GM19467 (cell line): ENCODE results near the gene HOXA6.

Experiments
- ATAC-seq: cut with Tn5 transposase; IDR thresholded peaks from one replicate; pipeline ENCODE4 v1.9.1; 2021; ENCODE audit warnings: mild to moderate bottlenecking, moderate library complexity; ENCODE audit not compliant: unreplicated experiment

Gene HOXA6

GRCh38 chr7:27141137-27141922 is 6.2 kb downstream of the HOXA6 start:
- ATAC-seq: no peak

DNA sequence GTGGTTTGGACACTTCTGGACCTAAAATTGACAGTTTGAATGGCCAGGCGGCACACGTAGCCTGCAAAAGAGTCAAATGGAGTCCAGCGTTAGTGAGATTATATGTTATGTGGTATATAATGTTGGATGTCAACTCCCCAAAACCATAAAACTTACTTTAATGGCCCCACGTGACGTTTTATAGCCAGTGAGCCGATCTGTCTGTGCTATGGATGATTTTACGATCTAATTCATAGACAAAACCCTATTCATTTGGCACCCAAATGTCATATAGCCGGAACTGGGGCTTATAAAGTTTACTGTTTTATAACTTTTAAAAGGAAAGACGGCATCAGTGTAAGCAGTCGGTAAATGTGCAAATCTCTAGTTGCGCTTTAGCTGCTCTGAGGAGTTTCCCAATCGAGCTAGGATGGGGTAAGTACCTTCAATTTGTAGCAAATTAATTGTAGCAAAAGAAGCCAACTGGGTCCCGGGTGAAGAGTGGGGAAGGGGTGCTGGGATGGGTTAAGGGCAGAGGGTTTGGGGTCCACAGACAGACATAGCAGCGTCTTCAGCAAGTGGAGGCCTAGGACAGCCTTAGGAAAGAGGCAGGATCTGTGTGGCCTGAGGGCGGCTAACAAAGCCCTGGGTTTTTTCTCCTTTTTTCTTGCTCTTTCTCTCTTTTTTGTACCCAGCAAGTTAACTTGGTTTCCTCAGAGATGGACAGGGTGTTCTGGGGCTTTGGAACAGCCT is 7.3 kb downstream of the HOXA6 start:
- no peak for ATAC-seq

DNA sequence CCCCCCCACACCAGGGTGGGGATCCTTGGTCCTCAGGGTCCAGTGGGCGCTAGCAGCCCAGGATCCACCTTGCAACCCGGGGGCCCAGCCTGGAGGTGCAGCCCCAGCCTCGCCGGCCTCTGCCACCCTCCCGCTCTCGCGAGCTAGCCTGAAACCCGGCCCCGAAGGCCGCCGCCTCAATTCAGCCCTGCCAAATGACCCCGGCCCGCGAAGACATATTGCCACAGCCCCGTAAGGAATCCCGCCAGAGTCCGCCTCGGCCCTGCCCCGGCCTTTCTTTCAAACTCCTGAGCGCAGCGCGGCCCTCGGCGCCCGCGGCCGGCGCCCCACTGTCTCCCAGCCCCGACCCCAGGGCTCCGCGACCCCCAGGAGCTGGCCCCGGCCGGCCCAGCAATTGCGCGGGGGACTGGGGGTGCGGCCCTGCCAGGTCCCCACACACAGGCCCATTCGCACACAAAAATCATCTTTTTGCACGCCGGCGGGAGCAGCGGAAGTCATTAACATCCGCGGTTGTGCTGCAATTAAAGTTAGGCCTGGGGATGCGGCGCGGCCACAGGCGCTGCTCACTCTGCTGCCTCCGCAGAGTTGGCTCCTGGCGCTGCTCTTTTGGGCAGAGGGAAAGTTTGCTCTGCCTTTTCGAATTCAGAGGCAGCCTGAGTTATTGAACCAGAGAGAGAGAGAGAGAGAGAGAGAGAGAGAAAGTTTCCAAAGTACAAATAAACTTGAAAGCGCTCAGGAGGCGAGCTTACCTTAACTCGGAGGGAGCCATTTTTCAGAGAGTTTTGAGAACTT is 8.0 kb downstream of the HOXA6 start:
- ATAC-seq: no peak

DNA sequence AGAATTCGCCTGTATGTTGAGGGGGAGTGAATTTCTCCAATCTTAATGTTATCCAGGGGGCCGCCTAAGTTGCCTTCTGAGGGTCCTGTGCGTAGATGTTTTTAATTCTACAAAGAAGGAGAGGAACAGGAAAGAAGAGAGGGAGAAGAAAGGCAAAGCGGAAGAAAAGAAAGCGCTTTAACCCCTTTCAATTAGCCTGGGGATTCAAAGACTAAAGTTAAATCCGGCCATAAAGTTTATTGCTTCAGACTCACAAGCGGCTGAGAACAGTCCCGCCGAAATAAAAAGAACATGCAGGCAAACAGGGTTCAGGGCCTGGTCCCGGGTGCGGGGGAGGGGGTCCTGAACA is 8.6 kb downstream of the HOXA6 start:
- ATAC-seq: no peak

GRCh38 chr7:27138472-27138871 is 9.1 kb downstream of the HOXA6 start:
- no peak for ATAC-seq

GRCh38 chr7:27137640-27138315 is 9.8 kb downstream of the HOXA6 start:
- no peak for ATAC-seq

GRCh38 chr7:27134392-27134791 is 13.2 kb downstream of the HOXA6 start:
- no peak for ATAC-seq

DNA sequence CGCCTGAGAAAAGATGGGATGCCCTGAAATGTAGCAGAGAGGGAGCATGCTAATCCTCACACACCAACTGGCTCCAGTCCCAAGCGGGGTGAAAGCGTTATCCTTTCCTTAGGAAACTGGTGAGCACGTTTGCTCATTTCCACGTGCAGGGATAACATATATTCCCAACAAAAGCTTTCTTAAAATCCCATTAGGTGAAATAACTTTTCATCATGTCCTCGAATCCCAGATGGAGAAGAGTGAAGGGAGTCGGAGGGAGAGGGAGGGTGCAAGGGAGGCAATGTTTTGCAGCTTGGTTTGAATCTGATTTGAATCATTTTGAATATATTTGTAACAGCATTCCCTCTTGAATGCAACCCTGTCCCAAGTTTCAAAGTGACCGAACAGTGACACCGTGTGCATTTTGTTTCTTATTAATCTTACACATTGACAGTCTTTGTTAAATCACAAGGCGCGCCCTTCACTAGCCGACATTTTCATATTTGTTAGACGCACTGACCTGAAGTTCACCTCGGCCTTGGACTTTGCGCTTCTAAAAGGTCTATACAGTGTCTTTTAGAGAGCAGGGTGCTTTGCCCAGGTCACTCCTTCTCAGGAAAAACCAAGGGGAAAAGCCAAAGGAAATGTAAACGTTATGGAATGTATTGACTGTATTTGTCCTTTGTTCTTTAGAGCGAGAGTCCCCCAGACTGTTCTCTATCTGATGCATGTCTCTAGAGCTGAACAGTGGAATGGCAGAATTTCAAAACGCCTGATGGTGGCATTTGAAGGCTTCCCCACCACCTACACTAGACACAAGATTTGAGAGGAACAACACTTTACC is 14.0 kb downstream of the HOXA6 start:
- ATAC-seq: no peak

GRCh38 chr7:27132978-27133377 is 14.6 kb downstream of the HOXA6 start:
- no peak for ATAC-seq

- no peak for ATAC-seq
Observed at GRCh38 chr7:27132214-27132613, 15.4 kb downstream of the HOXA6 start.

GRCh38 chr7:27131390-27131819 is 16.2 kb downstream of the HOXA6 start:
- ATAC-seq: no peak

- peak; percentile 77 for ATAC-seq
Observed at GRCh38 chr7:27130540-27131389, 16.8 kb downstream of the HOXA6 start, which contains the start of gene HOXA4. Gene HOXA4, minus strand, starts transcription at chr7:27130757. Its CDS starts 24 bp downstream, at chr7:27130733.

DNA sequence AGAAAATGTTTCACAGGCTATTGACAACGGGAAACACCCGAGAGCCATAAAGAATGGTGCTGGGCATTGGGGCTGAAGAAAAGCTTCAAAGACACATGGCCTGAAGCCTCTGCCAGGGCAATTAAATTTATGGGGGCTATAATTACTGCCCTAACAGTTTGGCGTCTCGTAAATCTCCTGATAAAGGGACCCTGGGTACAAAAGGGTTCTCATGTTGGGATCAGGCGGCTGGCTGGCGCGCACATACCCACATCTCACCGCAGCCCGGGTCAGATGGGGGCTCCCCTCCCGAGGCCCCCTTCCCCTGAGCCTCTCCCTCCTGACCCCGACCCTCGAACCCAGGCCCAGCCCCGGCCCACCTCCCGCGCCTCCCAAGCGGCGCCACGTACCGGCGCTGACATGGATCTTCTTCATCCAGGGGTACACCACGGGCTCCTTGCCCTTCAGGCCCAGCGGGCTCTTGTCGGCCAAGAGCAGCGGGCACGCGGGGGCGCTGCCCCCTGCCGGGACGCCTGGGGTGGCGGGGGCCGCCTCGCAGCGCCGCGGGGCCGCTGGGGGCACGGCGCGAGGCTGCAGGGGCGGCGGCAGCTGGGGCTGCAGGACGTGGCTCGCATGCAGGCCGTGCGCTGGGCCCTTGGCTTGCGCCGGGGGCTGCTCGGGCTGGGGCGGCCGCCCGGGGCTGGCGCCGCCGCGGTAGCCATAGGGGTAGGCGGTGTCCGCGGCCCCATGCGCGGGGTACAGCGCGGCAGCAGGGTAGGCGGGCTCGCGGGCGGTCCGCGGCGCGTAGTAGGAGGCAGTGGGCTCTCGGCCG is 17.6 kb downstream of the HOXA6 start:
- peak; percentile 36 for ATAC-seq

- no peak for ATAC-seq
Observed at GRCh38 chr7:27128776-27129728, 18.5 kb downstream of the HOXA6 start.

- ATAC-seq: no peak
Observed at GRCh38 chr7:27128034-27128433, 19.5 kb downstream of the HOXA6 start.

GRCh38 chr7:27126596-27127327 is 20.8 kb downstream of the HOXA6 start:
- ATAC-seq: no peak
